OCI-M2 (cell line): ENCODE data around the gene C1QTNF8.

Experiments
- DNase-seq: peaks from one replicate; lab custom pipeline; 2025; ENCODE audit not compliant: unreplicated experiment; lab: John Stamatoyannopoulos, UW

The C1QTNF8 gene

GRCh38 chr16:1079786-1080525, 16.1 kb downstream of the C1QTNF8 start:
- DNase-seq = no peak

GRCh38 chr16:1079341-1079740, 16.7 kb downstream of the C1QTNF8 start:
- DNase-seq = no peak

GRCh38 chr16:1078579-1079021, 17.4 kb downstream of the C1QTNF8 start:
- DNase-seq = no peak

GRCh38 chr16:1077877-1078578, 18.0 kb downstream of the C1QTNF8 start:
- no peak for DNase-seq

GRCh38 chr16:1076801-1077576, 19.1 kb downstream of the C1QTNF8 start:
- DNase-seq = no peak

- no peak for DNase-seq
Measured at GRCh38 chr16:1075546-1075945, 20.5 kb downstream of the C1QTNF8 start.

GRCh38 chr16:1074379-1074649, 21.7 kb downstream of the C1QTNF8 start:
- no peak for DNase-seq

- DNase-seq = no peak
Measured at GRCh38 chr16:1073566-1074378, 22.3 kb downstream of the C1QTNF8 start.

GRCh38 chr16:1073262-1073558, 22.8 kb downstream of the C1QTNF8 start:
- DNase-seq = no peak

GRCh38 chr16:1072526-1073261, 23.4 kb downstream of the C1QTNF8 start, which contains the start of gene SSTR5:
Gene SSTR5, plus strand, starts transcription at chr16:1072747. Its CDS starts 6,122 bp downstream, at chr16:1078869.
- DNase-seq = no peak

GRCh38 chr16:1071561-1072225, 24.4 kb downstream of the C1QTNF8 start:
- DNase-seq = no peak

- DNase-seq = no peak
Measured at GRCh38 chr16:1070864-1071408, 25.1 kb downstream of the C1QTNF8 start.

GRCh38 chr16:1070084-1070863, 25.8 kb downstream of the C1QTNF8 start:
- no peak for DNase-seq

GRCh38 chr16:1069154-1069553, 26.9 kb downstream of the C1QTNF8 start:
- no peak for DNase-seq

- DNase-seq = no peak
Measured at GRCh38 chr16:1068451-1068850, 27.6 kb downstream of the C1QTNF8 start.

GRCh38 chr16:1067629-1068028, 28.4 kb downstream of the C1QTNF8 start:
- no peak for DNase-seq

GRCh38 chr16:1066584-1067172, 29.4 kb downstream of the C1QTNF8 start:
- DNase-seq = no peak

- no peak for DNase-seq
Measured at GRCh38 chr16:1065469-1066128, 30.4 kb downstream of the C1QTNF8 start.
